ENCODE results near the gene CD99L2.

- TF ChIP-seq CTCF (IDR thresholded peaks at IDR 0.05): no peak
- TF ChIP-seq POLR2AphosphoS5 (IDR thresholded peaks at IDR 0.05; ENCODE audit: low read depth, low read length): no peak
- TF ChIP-seq, protein P1, sequence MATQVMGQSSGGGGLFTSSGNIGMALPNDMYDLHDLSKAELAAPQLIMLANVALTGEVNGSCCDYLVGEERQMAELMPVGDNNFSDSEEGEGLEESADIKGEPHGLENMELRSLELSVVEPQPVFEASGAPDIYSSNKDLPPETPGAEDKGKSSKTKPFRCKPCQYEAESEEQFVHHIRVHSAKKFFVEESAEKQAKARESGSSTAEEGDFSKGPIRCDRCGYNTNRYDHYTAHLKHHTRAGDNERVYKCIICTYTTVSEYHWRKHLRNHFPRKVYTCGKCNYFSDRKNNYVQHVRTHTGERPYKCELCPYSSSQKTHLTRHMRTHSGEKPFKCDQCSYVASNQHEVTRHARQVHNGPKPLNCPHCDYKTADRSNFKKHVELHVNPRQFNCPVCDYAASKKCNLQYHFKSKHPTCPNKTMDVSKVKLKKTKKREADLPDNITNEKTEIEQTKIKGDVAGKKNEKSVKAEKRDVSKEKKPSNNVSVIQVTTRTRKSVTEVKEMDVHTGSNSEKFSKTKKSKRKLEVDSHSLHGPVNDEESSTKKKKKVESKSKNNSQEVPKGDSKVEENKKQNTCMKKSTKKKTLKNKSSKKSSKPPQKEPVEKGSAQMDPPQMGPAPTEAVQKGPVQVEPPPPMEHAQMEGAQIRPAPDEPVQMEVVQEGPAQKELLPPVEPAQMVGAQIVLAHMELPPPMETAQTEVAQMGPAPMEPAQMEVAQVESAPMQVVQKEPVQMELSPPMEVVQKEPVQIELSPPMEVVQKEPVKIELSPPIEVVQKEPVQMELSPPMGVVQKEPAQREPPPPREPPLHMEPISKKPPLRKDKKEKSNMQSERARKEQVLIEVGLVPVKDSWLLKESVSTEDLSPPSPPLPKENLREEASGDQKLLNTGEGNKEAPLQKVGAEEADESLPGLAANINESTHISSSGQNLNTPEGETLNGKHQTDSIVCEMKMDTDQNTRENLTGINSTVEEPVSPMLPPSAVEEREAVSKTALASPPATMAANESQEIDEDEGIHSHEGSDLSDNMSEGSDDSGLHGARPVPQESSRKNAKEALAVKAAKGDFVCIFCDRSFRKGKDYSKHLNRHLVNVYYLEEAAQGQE (IDR thresholded peaks at IDR 0.05; ENCODE audit: insufficient read depth in 1 of 2, low read depth in 2 of 2, low read length in 1 of 2): no peak
- no peak for TF ChIP-seq SIN3A (IDR thresholded peaks at IDR 0.05; ENCODE audit: borderline replicate concordance, insufficient read depth, low read depth, low read length)
These were observed 130.9 kb downstream of the CD99L2 start for GRCh38 chrX:150767475-150768131.
